WTC11 (cell line): ENCODE data around the gene TMEM135.
"Not testable (repeated sequence)": the region's sequence is repeated elsewhere in the genome, so short reads cannot be mapped to it uniquely, and the experiment has no call there.

Experiments used
- ATF3 ChIP-seq: sonication (generic); formaldehyde crosslinking; conservative IDR thresholded peaks from 2 replicates; pipeline ENCODE4 v1.8.1; 2022; ENCODE audit warnings: mild to moderate bottlenecking, missing genetic modification reagents
- CREB1 ChIP-seq: sonication (generic); formaldehyde crosslinking; IDR thresholded peaks from 2 replicates; pipeline ENCODE4 v1.8.0; 2023; ENCODE audit warnings: mild to moderate bottlenecking, missing genetic modification reagents
- CTCF ChIP-seq: fragments of 200-600 bp; IDR thresholded peaks from 2 replicates; pipeline ENCODE4 v1.8.0; 2022; ENCODE audit warnings: antibody characterized with exemption
- ELF4 ChIP-seq: sonication (generic); formaldehyde crosslinking; IDR thresholded peaks from 2 replicates; pipeline ENCODE4 v1.8.1; 2022; ENCODE audit warnings: low read depth, mild to moderate bottlenecking, moderate library complexity, missing genetic modification reagents
- IRF2 ChIP-seq: sonication (generic); formaldehyde crosslinking; IDR thresholded peaks from 2 replicates; pipeline ENCODE4 v1.8.0; 2022; ENCODE audit warnings: low read depth, missing genetic modification reagents, borderline replicate concordance
- MAX ChIP-seq: sonication (generic); formaldehyde crosslinking; IDR thresholded peaks from 2 replicates; pipeline ENCODE4 v1.8.0; 2022; ENCODE audit warnings: mild to moderate bottlenecking, missing genetic modification reagents
- NFATC4 ChIP-seq: fragments of 250-450 bp; sonication (Bioruptor Pico); IDR thresholded peaks from 2 replicates; pipeline ENCODE4 v1.9.0; 2021; ENCODE audit warnings: mild to moderate bottlenecking
- NR2C2 ChIP-seq: sonication (generic); formaldehyde crosslinking; IDR thresholded peaks from 2 replicates; pipeline ENCODE4 v1.8.0; 2022; ENCODE audit warnings: mild to moderate bottlenecking, missing genetic modification reagents
- NR3C1 ChIP-seq: sonication (generic); formaldehyde crosslinking; conservative IDR thresholded peaks from 2 replicates; pipeline ENCODE4 v1.8.1; 2023; ENCODE audit warnings: low read depth, mild to moderate bottlenecking, missing genetic modification reagents
- OVOL2 ChIP-seq: fragments of 250-450 bp; sonication (Bioruptor Pico); IDR thresholded peaks from 2 replicates; pipeline ENCODE4 v1.9.0; 2021; ENCODE audit warnings: mild to moderate bottlenecking, borderline replicate concordance
- SMAD3 ChIP-seq: sonication (generic); formaldehyde crosslinking; IDR thresholded peaks from 2 replicates; pipeline ENCODE4 v1.8.0; 2022; ENCODE audit warnings: missing genetic modification reagents, mild to moderate bottlenecking, borderline replicate concordance
- STAT6 ChIP-seq: sonication (generic); formaldehyde crosslinking; conservative IDR thresholded peaks from 2 replicates; pipeline ENCODE4 v1.8.1; 2023; ENCODE audit warnings: mild to moderate bottlenecking, low read depth, missing genetic modification reagents, moderate library complexity

- TF ChIP-seq CTCF; IRF2 (CRISPR knock-in tag); OVOL2; ELF4; MAX (CRISPR knock-in tag); NR2C2 (CRISPR knock-in tag); NFATC4; CREB1 (CRISPR knock-in tag); STAT6 (CRISPR knock-in tag); SMAD3 (CRISPR knock-in tag); ATF3; NR3C1 (CRISPR knock-in tag): not testable (repeated sequence)
Measured at GRCh38 chr11:87285674-87286073, 247.9 kb downstream of the TMEM135 start.
